K562 (cell line): ENCODE measurements around the gene RAB6A. TPM values are rescaled to one million over a fixed set of nuclear protein-coding genes. Genes with fewer than 3 reads are reported as not detected.

Source experiments
- ATF2 ChIP-seq: sonication (generic); formaldehyde crosslinking; IDR thresholded peaks from 2 replicates; pipeline ENCODE4 v1.8.1; 2022; ENCODE audit warnings: missing genetic modification reagents
- CBFA2T3 ChIP-seq: fragments of 450-650 bp; IDR thresholded peaks from 2 replicates; pipeline ENCODE4 v1.6.1; 2017
- FOXK1 ChIP-seq: sonication (generic); formaldehyde crosslinking; IDR thresholded peaks from 2 replicates; pipeline ENCODE4 v1.8.0; 2022; ENCODE audit warnings: missing genetic modification reagents, mild to moderate bottlenecking, borderline replicate concordance
- KLF10 ChIP-seq: fragments of 250-450 bp; sonication (Bioruptor Pico); IDR thresholded peaks from 2 replicates; pipeline ENCODE4 v1.6.1; 2021; ENCODE audit warnings: matching md5 sums
- MIER1 ChIP-seq: fragments of 450-650 bp; IDR thresholded peaks from 2 replicates; pipeline ENCODE4 v1.6.1; 2016; ENCODE audit warnings: antibody characterized with exemption, mild to moderate bottlenecking, low read depth
- MYNN ChIP-seq, 2 experiments: sonication (generic); formaldehyde crosslinking in 1 of 2; IDR thresholded peaks; 2 replicates each; pipeline versions ENCODE4 v1.5.0 to v1.6.1; 2016 to 2020; ENCODE audit warnings: antibody characterized with exemption in 1 of 2, missing genetic modification reagents in 1 of 2
- NELFE ChIP-seq: IDR thresholded peaks from 2 replicates; pipeline ENCODE4 v1.6.1; 2011; ENCODE audit warnings: mild to moderate bottlenecking; ENCODE audit not compliant: insufficient read depth, insufficient read length
- SIX5 ChIP-seq, 2 experiments: IDR thresholded peaks; 2 replicates each; pipeline ENCODE4 v1.6.1; 2011; ENCODE audit warnings: low read length in 2 of 2, borderline replicate concordance in 1 of 2, low read depth in 1 of 2, mild to moderate bottlenecking in 1 of 2, moderate library complexity in 1 of 2; ENCODE audit not compliant: insufficient read depth in 1 of 2
- TEAD1 ChIP-seq, 2 experiments: fragments of 450-650 bp in 1 of 2; sonication (generic) in 1 of 2; formaldehyde crosslinking; IDR thresholded peaks; 2 replicates each; pipeline versions ENCODE4 v1.4.0 to v1.8.0; 2020 to 2022; ENCODE audit warnings: mild to moderate bottlenecking in 2 of 2, missing genetic modification reagents in 1 of 2
- ZBTB7A ChIP-seq: IDR thresholded peaks from 2 replicates; pipeline ENCODE4 v1.6.1; 2011; ENCODE audit warnings: low read depth, mild to moderate bottlenecking, low read length, moderate library complexity, borderline replicate concordance; ENCODE audit not compliant: control insufficient read depth
- ZBTB8A ChIP-seq: fragments of 450-650 bp; IDR thresholded peaks from 2 replicates; pipeline ENCODE4 v1.6.1; 2018; ENCODE audit warnings: mild to moderate bottlenecking, moderate library complexity; ENCODE audit not compliant: partially characterized antibody
- ZFP91 ChIP-seq: sonication (generic); formaldehyde crosslinking; IDR thresholded peaks from 2 replicates; pipeline ENCODE4 v1.8.0; 2022; ENCODE audit warnings: mild to moderate bottlenecking, missing genetic modification reagents
- ZNF239 ChIP-seq: fragments of 250-450 bp; sonication (Bioruptor Pico); IDR thresholded peaks from 2 replicates; pipeline ENCODE4 v1.4.0; 2020; ENCODE audit warnings: mild to moderate bottlenecking
- ZNF253 ChIP-seq: fragments of 250-450 bp; sonication (Bioruptor Pico); conservative IDR thresholded peaks from 2 replicates; pipeline ENCODE4 v1.6.1; 2021; ENCODE audit warnings: mild to moderate bottlenecking
- ZNF318 ChIP-seq, 2 experiments: fragments of 450-650 bp; IDR thresholded peaks; 2 replicates each; pipeline ENCODE4 v1.6.1; 2016; ENCODE audit warnings: mild to moderate bottlenecking in 2 of 2, borderline replicate concordance in 1 of 2, low read depth in 1 of 2, moderate library complexity in 1 of 2
- polyA plus RNA-seq, 8 experiments: library from polyadenylated mRNA; depleted of rRNA in 4 of 8; stranded (reverse) in 5 of 8; unstranded in 3 of 8; fragments of >200 nt; fragmentation: Nextera tagmentation in 2 of 8; fragmentation: Illumina TruSeq in 1 of 8; extraction: Ambion mirVana in 2 of 8; extraction: Trizol in 1 of 8; gene quantifications; 2 replicates each; pipeline versions ENCODE4 v1.2.1 to v1.2.3, GENCODE V29; 2011 to 2014; ENCODE audit warnings: inconsistent platforms in 1 of 8, missing spikeins in 1 of 8
- total RNA-seq, 7 experiments: library from RNA; depleted of rRNA in 6 of 7; stranded (reverse); fragments of >200 nt in 6 of 7; fragmentation: Illumina TruSeq in 2 of 7; extraction: Trizol in 2 of 7; gene quantifications; 2 replicates each; pipeline versions ENCODE4 v1.2.1 to v1.2.3, GENCODE V29; 2011 to 2021; ENCODE audit warnings: low replicate concordance in 1 of 7

Gene RAB6A
- total and polyA plus RNA-seq, 9 of the 15 experiments (the other 6 are each of a cell fraction or from before 2014, with no cell fraction given): 14.0 to 95.3 (median 45.4) TPM

GRCh38 chr11:73760135-73760678, 667 bp downstream of the RAB6A start (continued):
- TF ChIP-seq ZBTB7A (no peak), ZBTB8A (no peak), TEAD1 (CRISPR knock-in tag; IDR thresholded peaks at IDR 0.05) (no peak), ZFP91 (0 out of 2 replicates have a peak, but pooled peaks have one; percentile 10), KLF10 (CRISPR knock-in tag) (no peak), ZNF239 (CRISPR knock-in tag) (no peak), MYNN (IDR thresholded peaks at IDR 0.05) (no peak), MYNN (CRISPR knock-in tag; IDR thresholded peaks at IDR 0.05) (no peak), ZNF318 (IDR thresholded peaks at IDR 0.05; ENCODE audit: borderline replicate concordance in 1 of 2, low read depth in 1 of 2) (no peak), NELFE (no peak), ATF2 (CRISPR knock-in tag) (0 out of 2 replicates have a peak, but pooled peaks have one; percentile 29), MIER1 (no peak), CBFA2T3 (no peak), FOXK1 (CRISPR knock-in tag) (0 out of 2 replicates have a peak, but pooled peaks have one; percentile 86), ZNF253 (no peak), SIX5 (IDR thresholded peaks at IDR 0.05; ENCODE audit: borderline replicate concordance in 1 of 2, insufficient read depth in 1 of 2, low read depth in 1 of 2, low read length in 2 of 2) (no peak)
